ENCODE measurements around the gene PRKG1.

The PRKG1 gene

GRCh38 chr10:51961401-51961800 lies 887.1 kb downstream of the PRKG1 start:
- TF ChIP-seq POLR2A (IDR thresholded peaks at IDR 0.05; ENCODE audit: low read depth, low read length) (no peak), POLR2AphosphoS5 (IDR thresholded peaks at IDR 0.05; ENCODE audit: low read depth, low read length) (no peak), TAF1 (IDR thresholded peaks at IDR 0.05; ENCODE audit: borderline replicate concordance, low read depth, low read length) (no peak)
- FAIRE-seq (no peak), DNase-seq (ENCODE audit: insufficient read length) (no peak)

- FAIRE-seq (no peak), DNase-seq (ENCODE audit: insufficient read length) (no peak)
- TF ChIP-seq TAF1 (IDR thresholded peaks at IDR 0.05; ENCODE audit: borderline replicate concordance, low read depth, low read length) (no peak), POLR2AphosphoS5 (IDR thresholded peaks at IDR 0.05; ENCODE audit: low read depth, low read length) (no peak), POLR2A (IDR thresholded peaks at IDR 0.05; ENCODE audit: low read depth, low read length) (no peak)
These were observed 890.3 kb downstream of the PRKG1 start for GRCh38 chr10:51964630-51965029.

- no peak for TF ChIP-seq TAF1 (IDR thresholded peaks at IDR 0.05; ENCODE audit: borderline replicate concordance, low read depth, low read length)
- no peak for TF ChIP-seq POLR2A (IDR thresholded peaks at IDR 0.05; ENCODE audit: low read depth, low read length)
- TF ChIP-seq POLR2AphosphoS5 (IDR thresholded peaks at IDR 0.05; ENCODE audit: low read depth, low read length) = no peak
- FAIRE-seq (no peak), DNase-seq (ENCODE audit: insufficient read length) (no peak)
These were observed 891.2 kb downstream of the PRKG1 start for GRCh38 chr10:51965451-51965850.

GRCh38 chr10:51972733-51973346 lies 898.6 kb downstream of the PRKG1 start:
- FAIRE-seq = no peak
- TF ChIP-seq TAF1 (IDR thresholded peaks at IDR 0.05; ENCODE audit: borderline replicate concordance, low read depth, low read length) (no peak), POLR2AphosphoS5 (IDR thresholded peaks at IDR 0.05; ENCODE audit: low read depth, low read length) (no peak), POLR2A (IDR thresholded peaks at IDR 0.05; ENCODE audit: low read depth, low read length) (no peak)
- no peak for DNase-seq (ENCODE audit: insufficient read length)

- FAIRE-seq = no peak
These were observed 906.5 kb downstream of the PRKG1 start for GRCh38 chr10:51980752-51981151.

GRCh38 chr10:51981731-51982130 lies 907.4 kb downstream of the PRKG1 start:
- TF ChIP-seq TAF1 (IDR thresholded peaks at IDR 0.05; ENCODE audit: borderline replicate concordance, low read depth, low read length) (no peak), POLR2AphosphoS5 (IDR thresholded peaks at IDR 0.05; ENCODE audit: low read depth, low read length) (no peak), POLR2A (IDR thresholded peaks at IDR 0.05; ENCODE audit: low read depth, low read length) (no peak)
- FAIRE-seq = no peak

More at GRCh38 chr10:51980752-51981151, 906.5 kb downstream of the PRKG1 start:
- DNase-seq (ENCODE audit: insufficient read length) = no peak
- TF ChIP-seq POLR2A (IDR thresholded peaks at IDR 0.05; ENCODE audit: low read depth, low read length) = no peak
- no peak for TF ChIP-seq POLR2AphosphoS5 (IDR thresholded peaks at IDR 0.05; ENCODE audit: low read depth, low read length)
- TF ChIP-seq TAF1 (IDR thresholded peaks at IDR 0.05; ENCODE audit: borderline replicate concordance, low read depth, low read length) = no peak

GRCh38 chr10:51983481-51983880 lies 909.2 kb downstream of the PRKG1 start:
- DNase-seq (ENCODE audit: insufficient read length) = no peak
- no peak for TF ChIP-seq POLR2A (IDR thresholded peaks at IDR 0.05; ENCODE audit: low read depth, low read length)
- no peak for TF ChIP-seq TAF1 (IDR thresholded peaks at IDR 0.05; ENCODE audit: borderline replicate concordance, low read depth, low read length)
- TF ChIP-seq POLR2AphosphoS5 (IDR thresholded peaks at IDR 0.05; ENCODE audit: low read depth, low read length) = no peak
- FAIRE-seq = no peak

More at GRCh38 chr10:51981731-51982130, 907.4 kb downstream of the PRKG1 start:
- no peak for DNase-seq (ENCODE audit: insufficient read length)

- no peak for DNase-seq (ENCODE audit: insufficient read length)
- FAIRE-seq = no peak
- TF ChIP-seq POLR2A (IDR thresholded peaks at IDR 0.05; ENCODE audit: low read depth, low read length) (no peak), TAF1 (IDR thresholded peaks at IDR 0.05; ENCODE audit: borderline replicate concordance, low read depth, low read length) (no peak)
These were observed 911.0 kb downstream of the PRKG1 start for GRCh38 chr10:51985336-51985735.

GRCh38 chr10:51986516-51986915 lies 912.2 kb downstream of the PRKG1 start:
- DNase-seq (ENCODE audit: insufficient read length) = no peak
- FAIRE-seq = no peak
- no peak for TF ChIP-seq TAF1 (IDR thresholded peaks at IDR 0.05; ENCODE audit: borderline replicate concordance, low read depth, low read length)
- TF ChIP-seq POLR2AphosphoS5 (IDR thresholded peaks at IDR 0.05; ENCODE audit: low read depth, low read length) = no peak
- no peak for TF ChIP-seq POLR2A (IDR thresholded peaks at IDR 0.05; ENCODE audit: low read depth, low read length)

GRCh38 chr10:51993475-51993874 lies 919.2 kb downstream of the PRKG1 start:
- FAIRE-seq (no peak), DNase-seq (ENCODE audit: insufficient read length) (no peak)
- TF ChIP-seq TAF1 (IDR thresholded peaks at IDR 0.05; ENCODE audit: borderline replicate concordance, low read depth, low read length) (no peak), POLR2AphosphoS5 (IDR thresholded peaks at IDR 0.05; ENCODE audit: low read depth, low read length) (no peak), POLR2A (IDR thresholded peaks at IDR 0.05; ENCODE audit: low read depth, low read length) (no peak)

GRCh38 chr10:51999096-51999495 lies 924.8 kb downstream of the PRKG1 start:
- TF ChIP-seq POLR2A (IDR thresholded peaks at IDR 0.05; ENCODE audit: low read depth, low read length) (no peak), TAF1 (IDR thresholded peaks at IDR 0.05; ENCODE audit: borderline replicate concordance, low read depth, low read length) (no peak), POLR2AphosphoS5 (IDR thresholded peaks at IDR 0.05; ENCODE audit: low read depth, low read length) (no peak)
- DNase-seq (ENCODE audit: insufficient read length) (no peak), FAIRE-seq (no peak)

GRCh38 chr10:52004342-52004949 lies 930.2 kb downstream of the PRKG1 start:
- DNase-seq (ENCODE audit: insufficient read length) (no peak), FAIRE-seq (no peak)
- TF ChIP-seq TAF1 (IDR thresholded peaks at IDR 0.05; ENCODE audit: borderline replicate concordance, low read depth, low read length) (no peak), POLR2A (IDR thresholded peaks at IDR 0.05; ENCODE audit: low read depth, low read length) (no peak), POLR2AphosphoS5 (IDR thresholded peaks at IDR 0.05; ENCODE audit: low read depth, low read length) (no peak)
